WTC11 (cell line): Measurements from ENCODE around the gene SUSD4. TPM values are rescaled to one million over a fixed set of nuclear protein-coding genes. Genes with fewer than 3 reads are reported as not detected.

Experiments used
- ATAC-seq: fragments of 200-7000 bp; cut with Tn5 transposase; 2 replicates; pipeline ENCODE4 v1.10.0; 2021; ENCODE audit warnings: mild to moderate bottlenecking, moderate library complexity
- CTCF ChIA-PET: fragments of 300-600 bp; sonication (Branson Sonifier 250); formaldehyde crosslinking; loops from one replicate; lab custom pipeline; 2021; ENCODE audit warnings: antibody characterized with exemption; lab: Charles Lee
- POLR2A ChIA-PET: fragments of 350-600 bp; sonication (Branson Sonifier 250); formaldehyde crosslinking; loops from one replicate; lab custom pipeline; 2021; ENCODE audit warnings: antibody characterized with exemption; lab: Charles Lee
- DNase-seq: peaks from one replicate; pipeline ENCODE4 v3.0.0; 2021; ENCODE audit warnings: low spot score
- H3K27ac Mint-ChIP-seq: 2 replicates; pipeline ENCODE4 v1.8.0; 2021; ENCODE audit warnings: mixed read lengths
- H3K27me3 Mint-ChIP-seq: 2 replicates; pipeline ENCODE4 v1.8.0; 2021; ENCODE audit warnings: low read depth, mild to moderate bottlenecking, moderate library complexity, mixed read lengths
- H3K36me3 Mint-ChIP-seq: 2 replicates; pipeline ENCODE4 v1.8.0; 2021; ENCODE audit warnings: mixed read lengths
- H3K4me1 Mint-ChIP-seq: 2 replicates; pipeline ENCODE4 v1.8.0; 2022; ENCODE audit warnings: mixed read lengths
- H3K4me3 Mint-ChIP-seq: 2 replicates; pipeline ENCODE4 v1.8.0; 2021; ENCODE audit warnings: mild to moderate bottlenecking, moderate library complexity, mixed read lengths
- H3K9me3 Mint-ChIP-seq: 2 replicates; pipeline ENCODE4 v1.8.0; 2021; ENCODE audit warnings: mixed read lengths
- ATF6 ChIP-seq: sonication (generic); formaldehyde crosslinking; IDR thresholded peaks from 2 replicates; pipeline ENCODE4 v1.8.1; 2023; ENCODE audit warnings: mild to moderate bottlenecking, missing genetic modification reagents
- CBFB ChIP-seq: sonication (generic); formaldehyde crosslinking; IDR thresholded peaks from 2 replicates; pipeline ENCODE4 v1.8.1; 2022; ENCODE audit warnings: mild to moderate bottlenecking, low read depth, missing genetic modification reagents
- E2F5 ChIP-seq: sonication (generic); formaldehyde crosslinking; IDR thresholded peaks from 2 replicates; pipeline ENCODE4 v1.8.1; 2022; ENCODE audit warnings: mild to moderate bottlenecking, moderate library complexity, missing genetic modification reagents
- ERG ChIP-seq: fragments of 250-450 bp; sonication (Bioruptor Pico); IDR thresholded peaks from 2 replicates; pipeline ENCODE4 v1.8.0; 2021; ENCODE audit warnings: mild to moderate bottlenecking
- FOXK1 ChIP-seq: sonication (generic); formaldehyde crosslinking; IDR thresholded peaks from 2 replicates; pipeline ENCODE4 v1.8.0; 2022; ENCODE audit warnings: mild to moderate bottlenecking, moderate library complexity, missing genetic modification reagents
- JUN ChIP-seq: sonication (generic); formaldehyde crosslinking; IDR thresholded peaks from 2 replicates; pipeline ENCODE4 v1.8.0; 2023; ENCODE audit warnings: mild to moderate bottlenecking, missing genetic modification reagents
- NR3C1 ChIP-seq: sonication (generic); formaldehyde crosslinking; conservative IDR thresholded peaks from 2 replicates; pipeline ENCODE4 v1.8.1; 2023; ENCODE audit warnings: low read depth, mild to moderate bottlenecking, missing genetic modification reagents
- PRRX2 ChIP-seq: fragments of 250-450 bp; sonication (Bioruptor Pico); IDR thresholded peaks from 2 replicates; pipeline ENCODE4 v1.8.0; 2021; ENCODE audit warnings: mild to moderate bottlenecking
- STAT6 ChIP-seq: sonication (generic); formaldehyde crosslinking; conservative IDR thresholded peaks from 2 replicates; pipeline ENCODE4 v1.8.1; 2023; ENCODE audit warnings: mild to moderate bottlenecking, low read depth, missing genetic modification reagents, moderate library complexity
- TEAD1 ChIP-seq: sonication (generic); formaldehyde crosslinking; IDR thresholded peaks from 2 replicates; pipeline ENCODE4 v1.8.0; 2022; ENCODE audit warnings: mild to moderate bottlenecking, missing genetic modification reagents
- TP53 ChIP-seq: sonication (generic); formaldehyde crosslinking; IDR thresholded peaks from 2 replicates; pipeline ENCODE4 v1.8.1; 2023; ENCODE audit warnings: mild to moderate bottlenecking, missing genetic modification reagents
- USF1 ChIP-seq: sonication (generic); formaldehyde crosslinking; IDR thresholded peaks from 2 replicates; pipeline ENCODE4 v1.8.0; 2022; ENCODE audit warnings: mild to moderate bottlenecking, missing genetic modification reagents
- ZNF232 ChIP-seq: sonication (generic); formaldehyde crosslinking; IDR thresholded peaks from 2 replicates; pipeline ENCODE4 v1.8.0; 2022; ENCODE audit warnings: mild to moderate bottlenecking, missing genetic modification reagents
- ZNF416 ChIP-seq: fragments of 250-450 bp; sonication (Bioruptor Pico); IDR thresholded peaks from 2 replicates; pipeline ENCODE4 v1.9.0; 2021; ENCODE audit warnings: mild to moderate bottlenecking, inconsistent platforms
- ZNF423 ChIP-seq: fragments of 250-450 bp; sonication (Bioruptor Pico); IDR thresholded peaks from 2 replicates; pipeline ENCODE4 v2.1.2; 2022; ENCODE audit warnings: mild to moderate bottlenecking, moderate library complexity
- ZNF512 ChIP-seq: sonication (generic); formaldehyde crosslinking; IDR thresholded peaks from 2 replicates; pipeline ENCODE4 v1.8.1; 2022; ENCODE audit warnings: missing genetic modification reagents, borderline replicate concordance
- ZNF532 ChIP-seq: fragments of 250-450 bp; sonication (Bioruptor Pico); IDR thresholded peaks from 2 replicates; pipeline ENCODE4 v1.9.0; 2021; ENCODE audit warnings: mild to moderate bottlenecking, borderline replicate concordance
- total RNA-seq: library from RNA; stranded (reverse); gene quantifications from 3 replicates; pipeline ENCODE4 v1.2.3, GENCODE V29; 2021

Gene SUSD4
- total RNA-seq, 1 experiment from 2014 or later: 1.8 TPM

GRCh38 chr1:223226271-223226670 is 137.7 kb downstream of the SUSD4 start (continued):
- no peak for TF ChIP-seq ZNF512
- no peak for TF ChIP-seq TEAD1 (CRISPR knock-in tag)

GRCh38 chr1:223225481-223225880 is 138.5 kb downstream of the SUSD4 start:
- TF ChIP-seq STAT6 (CRISPR knock-in tag): no peak
- no peak for TF ChIP-seq JUN (CRISPR knock-in tag)
- no peak for TF ChIP-seq CBFB (CRISPR knock-in tag)
- TF ChIP-seq ERG (CRISPR knock-in tag): no peak
- no peak for TF ChIP-seq ZNF416
- TF ChIP-seq FOXK1 (CRISPR knock-in tag): no peak
- TF ChIP-seq ZNF423 (CRISPR knock-in tag): no peak
- TF ChIP-seq PRRX2 (CRISPR knock-in tag): no peak
- no peak for TF ChIP-seq USF1 (CRISPR knock-in tag)
- TF ChIP-seq NR3C1 (CRISPR knock-in tag): no peak
- no peak for TF ChIP-seq ZNF532 (CRISPR knock-in tag)
- no peak for TF ChIP-seq E2F5 (CRISPR knock-in tag)
- TF ChIP-seq TP53 (CRISPR knock-in tag): no peak
- no peak for TF ChIP-seq ZNF232 (CRISPR knock-in tag)
- no peak for TF ChIP-seq ATF6
- ChIA-PET CTCF (interaction anchor here (2.8 kb wide), 1 partner anchor 92 kb away, joined by 9 read pairs; no protein-coding TSS in a partner anchor), POLR2A (no interaction called here)
- Mint-ChIP-seq H3K9me3 (no peaks in the 10 kb centered on the region), H3K27ac (no peak overlapping the region), H3K27me3 (peaks cover 8% of the 10 kb centered on the region; the same call in 1 of the 2 replicates), H3K36me3 (no peaks in the 10 kb centered on the region), H3K4me1 (no peaks in the 10 kb centered on the region), H3K4me3 (no peak overlapping the region)
- DNase-seq (no peak), ATAC-seq (no peak)
